Measurements from ENCODE around the gene SLC25A42.

Gene SLC25A42

DNA sequence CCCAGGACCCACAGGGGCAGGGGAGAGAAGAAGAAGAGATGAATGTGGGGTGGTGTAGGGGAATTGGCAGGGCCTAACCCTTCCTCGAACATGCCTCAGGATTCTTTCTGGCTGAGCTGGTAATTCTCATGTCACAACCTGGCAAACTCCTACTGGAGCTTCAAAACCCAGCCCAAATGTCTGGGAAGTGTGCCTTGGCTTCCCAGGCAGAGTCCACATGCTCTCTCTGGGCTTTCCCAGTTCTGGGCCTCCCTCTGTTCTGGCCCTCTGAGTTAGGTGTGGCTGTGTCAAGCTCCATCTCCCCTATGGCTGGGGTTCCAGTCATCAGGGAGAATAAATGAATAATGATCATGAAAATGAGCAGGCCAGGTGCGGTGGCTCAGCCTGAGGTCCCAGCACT is 85.6 kb downstream of the SLC25A42 start:
- FAIRE-seq (no peak), DNase-seq (ENCODE audit: insufficient read length, low spot score) (no peak)
- no peak for TF ChIP-seq POLR2AphosphoS5 (IDR thresholded peaks at IDR 0.05; ENCODE audit: low read depth, low read length)
- TF ChIP-seq POU2F2 (IDR thresholded peaks at IDR 0.05; ENCODE audit: low read depth, low read length) = no peak
- TF ChIP-seq PAX5 (IDR thresholded peaks at IDR 0.05; ENCODE audit: insufficient read depth, low read length, severe bottlenecking) = no peak
- no peak for TF ChIP-seq SPI1 (IDR thresholded peaks at IDR 0.05; ENCODE audit: low read depth, low read length)
- no peak for TF ChIP-seq TAF1 (IDR thresholded peaks at IDR 0.05; ENCODE audit: low read depth, low read length)
- no peak for TF ChIP-seq POLR2A (IDR thresholded peaks at IDR 0.05; ENCODE audit: low read depth, low read length)

- DNase-seq (ENCODE audit: insufficient read length, low spot score) (no peak), FAIRE-seq (peak; percentile 91)
- no peak for TF ChIP-seq TAF1 (IDR thresholded peaks at IDR 0.05; ENCODE audit: low read depth, low read length)
Measured at GRCh38 chr19:19151418-19151817, 87.6 kb downstream of the SLC25A42 start.

DNA sequence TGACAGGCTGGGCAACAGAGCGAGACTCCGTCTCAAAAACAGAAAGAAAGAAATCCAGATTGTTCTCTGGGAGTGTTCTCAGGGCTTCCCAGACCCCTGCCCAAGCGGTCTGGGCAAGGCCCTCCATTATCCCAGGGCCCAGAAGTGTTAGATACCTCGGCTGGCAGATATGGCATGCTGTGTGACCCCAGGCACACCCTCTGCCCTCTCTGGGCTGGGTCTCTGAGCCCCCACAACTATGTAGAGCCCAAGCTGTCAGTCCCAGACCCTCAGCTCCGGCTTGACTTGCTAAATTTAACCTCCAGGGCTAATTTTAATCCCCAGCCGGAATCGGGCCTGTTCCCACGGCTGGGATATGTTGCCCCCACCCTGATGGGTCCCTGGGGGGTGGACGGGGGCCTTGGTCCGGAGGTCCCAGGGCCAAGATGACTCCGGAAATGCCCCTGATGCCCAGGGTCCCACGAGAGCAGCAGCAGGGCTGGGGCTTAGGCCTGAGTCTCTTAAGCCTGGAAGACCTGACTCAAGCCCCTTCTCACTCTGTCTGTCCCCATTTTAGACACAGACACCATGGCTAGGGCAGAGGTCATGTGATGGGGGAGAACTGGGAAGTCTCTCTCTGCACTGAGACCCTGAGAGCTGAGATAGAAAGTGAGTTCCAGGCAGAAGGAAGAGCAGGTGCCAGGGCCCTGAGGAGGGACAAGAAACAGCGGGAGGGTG is 89.0 kb downstream of the SLC25A42 start:
- FAIRE-seq (no peak), DNase-seq (ENCODE audit: insufficient read length, low spot score) (no peak)
- TF ChIP-seq POLR2AphosphoS5 (IDR thresholded peaks at IDR 0.05; ENCODE audit: low read depth, low read length) (no peak), POLR2A (IDR thresholded peaks at IDR 0.05; ENCODE audit: low read depth, low read length) (no peak), TAF1 (IDR thresholded peaks at IDR 0.05; ENCODE audit: low read depth, low read length) (no peak), POU2F2 (IDR thresholded peaks at IDR 0.05; ENCODE audit: low read depth, low read length) (no peak), PAX5 (IDR thresholded peaks at IDR 0.05; ENCODE audit: insufficient read depth, low read length, severe bottlenecking) (no peak)

DNA sequence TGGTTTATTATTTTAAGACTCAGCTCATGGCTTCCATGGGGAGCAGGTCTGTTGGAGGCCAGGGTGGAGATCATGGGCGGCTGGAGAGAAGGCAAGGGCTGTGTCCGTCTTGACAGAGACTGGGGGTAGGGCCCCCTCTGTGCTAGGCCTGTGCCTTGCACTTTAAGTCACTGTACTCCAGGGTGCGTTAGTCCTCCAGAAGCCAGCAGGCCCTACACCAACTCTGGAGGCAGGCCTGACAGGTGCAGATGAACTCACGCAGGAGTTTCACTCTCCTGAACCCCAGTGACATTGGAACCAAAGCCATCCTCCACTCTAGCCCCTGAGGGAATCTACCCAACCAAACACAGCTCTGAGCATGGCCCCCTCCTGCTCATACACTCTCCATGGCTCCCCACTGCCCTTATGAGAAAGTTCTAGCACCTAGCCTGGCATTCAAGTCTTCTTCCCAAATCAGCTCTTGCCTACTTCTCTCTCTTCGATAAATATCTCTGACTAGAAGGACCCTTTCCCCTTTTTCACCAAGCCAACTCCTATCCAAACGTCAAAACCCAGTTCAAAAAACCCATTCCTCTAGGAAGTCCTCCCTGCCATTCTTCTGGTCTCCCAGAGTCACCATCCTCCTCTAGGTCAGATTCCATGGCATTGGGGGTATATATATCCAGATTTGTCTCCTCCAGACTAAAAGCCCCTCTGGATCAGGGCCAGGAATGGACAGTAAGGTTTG is 91.1 kb downstream of the SLC25A42 start:
- DNase-seq (ENCODE audit: insufficient read length, low spot score) (no peak), FAIRE-seq (peak; percentile 78)
- TF ChIP-seq TAF1 (IDR thresholded peaks at IDR 0.05; ENCODE audit: low read depth, low read length) (no peak), POU2F2 (IDR thresholded peaks at IDR 0.05; ENCODE audit: low read depth, low read length) (no peak), SPI1 (IDR thresholded peaks at IDR 0.05; ENCODE audit: low read depth, low read length) (no peak), POLR2AphosphoS5 (IDR thresholded peaks at IDR 0.05; ENCODE audit: low read depth, low read length) (no peak)

DNA sequence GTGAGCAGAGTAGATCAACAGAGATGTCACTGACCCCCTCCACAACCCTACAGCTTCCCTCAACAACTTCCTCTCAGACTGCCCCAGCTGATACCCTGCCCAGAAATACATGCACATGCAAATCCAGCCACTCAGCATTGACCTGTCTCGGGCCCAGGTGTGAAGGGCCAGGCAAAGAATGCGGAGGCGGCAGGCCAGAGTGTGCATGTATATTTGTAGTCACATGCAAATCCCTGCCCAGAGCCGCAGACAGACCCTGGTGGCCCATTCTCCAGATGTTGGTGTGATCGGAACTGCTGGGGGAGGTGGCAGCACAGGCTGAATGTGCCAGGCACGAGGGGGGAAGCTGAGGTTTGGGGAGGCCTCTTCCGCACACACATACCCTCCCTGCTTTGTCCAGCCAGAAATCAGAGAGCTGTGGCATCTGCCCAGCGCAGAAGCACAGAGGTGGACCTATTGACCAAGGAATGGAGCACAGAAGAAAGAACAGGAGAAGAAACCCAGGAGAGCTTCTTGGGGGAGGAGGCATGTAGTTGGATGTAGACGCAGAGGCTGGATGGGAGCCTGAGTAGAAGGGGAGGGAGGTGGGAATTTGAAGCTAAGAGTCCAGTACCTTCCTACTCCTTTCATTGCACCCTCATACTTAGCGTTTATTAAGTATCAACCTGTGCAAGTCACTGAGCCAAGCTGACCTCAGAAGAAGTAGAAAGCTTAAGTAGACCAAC is 91.9 kb downstream of the SLC25A42 start:
- no peak for DNase-seq (ENCODE audit: insufficient read length, low spot score)
- no peak for TF ChIP-seq POLR2A (IDR thresholded peaks at IDR 0.05; ENCODE audit: low read depth, low read length)
- peak; percentile 5 for TF ChIP-seq PAX5 (IDR thresholded peaks at IDR 0.05; ENCODE audit: insufficient read depth, low read length, severe bottlenecking)
- no peak for TF ChIP-seq POLR2AphosphoS5 (IDR thresholded peaks at IDR 0.05; ENCODE audit: low read depth, low read length)
- TF ChIP-seq POU2F2 (IDR thresholded peaks at IDR 0.05; ENCODE audit: low read depth, low read length) = peak; percentile 99
- no peak for TF ChIP-seq TAF1 (IDR thresholded peaks at IDR 0.05; ENCODE audit: low read depth, low read length)
- TF ChIP-seq SPI1 (IDR thresholded peaks at IDR 0.05; ENCODE audit: low read depth, low read length) = peak; percentile 39
- peak; percentile 98 for FAIRE-seq

DNA sequence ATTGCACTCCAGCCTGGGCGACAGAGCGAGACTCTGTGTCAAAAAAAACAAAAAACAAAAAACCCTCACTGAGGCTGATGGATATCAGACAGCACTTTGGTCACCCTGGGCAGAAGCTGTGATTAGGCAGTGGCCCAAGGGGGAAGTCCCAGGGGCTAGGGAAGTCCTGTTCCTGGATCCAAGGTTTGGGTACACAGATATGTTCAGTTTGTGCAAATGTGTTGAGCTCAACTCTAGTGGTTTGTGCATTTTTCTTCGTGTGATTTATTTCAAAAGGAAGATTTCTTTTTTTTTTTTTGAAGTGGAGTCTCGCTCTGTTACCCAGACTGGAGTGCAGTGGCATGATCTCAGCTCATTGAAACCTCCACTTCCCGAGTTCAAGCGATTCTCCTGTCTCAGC is 94.0 kb downstream of the SLC25A42 start:
- no peak for TF ChIP-seq PAX5 (IDR thresholded peaks at IDR 0.05; ENCODE audit: insufficient read depth, low read length, severe bottlenecking)
- TF ChIP-seq POU2F2 (IDR thresholded peaks at IDR 0.05; ENCODE audit: low read depth, low read length) = no peak
- TF ChIP-seq POLR2A (IDR thresholded peaks at IDR 0.05; ENCODE audit: low read depth, low read length) = no peak
- no peak for TF ChIP-seq POLR2AphosphoS5 (IDR thresholded peaks at IDR 0.05; ENCODE audit: low read depth, low read length)
- no peak for TF ChIP-seq SPI1 (IDR thresholded peaks at IDR 0.05; ENCODE audit: low read depth, low read length)
- no peak for TF ChIP-seq TAF1 (IDR thresholded peaks at IDR 0.05; ENCODE audit: low read depth, low read length)
- FAIRE-seq (peak; percentile 51), DNase-seq (ENCODE audit: insufficient read length, low spot score) (no peak)

GRCh38 chr19:19159534-19159933 is 95.7 kb downstream of the SLC25A42 start:
- no peak for DNase-seq (ENCODE audit: insufficient read length, low spot score)
- FAIRE-seq = peak; percentile 23
- TF ChIP-seq SPI1 (IDR thresholded peaks at IDR 0.05; ENCODE audit: low read depth, low read length) (no peak), TAF1 (IDR thresholded peaks at IDR 0.05; ENCODE audit: low read depth, low read length) (no peak), POLR2A (IDR thresholded peaks at IDR 0.05; ENCODE audit: low read depth, low read length) (no peak), POU2F2 (IDR thresholded peaks at IDR 0.05; ENCODE audit: low read depth, low read length) (no peak), PAX5 (IDR thresholded peaks at IDR 0.05; ENCODE audit: insufficient read depth, low read length, severe bottlenecking) (no peak), POLR2AphosphoS5 (IDR thresholded peaks at IDR 0.05; ENCODE audit: low read depth, low read length) (no peak)

DNA sequence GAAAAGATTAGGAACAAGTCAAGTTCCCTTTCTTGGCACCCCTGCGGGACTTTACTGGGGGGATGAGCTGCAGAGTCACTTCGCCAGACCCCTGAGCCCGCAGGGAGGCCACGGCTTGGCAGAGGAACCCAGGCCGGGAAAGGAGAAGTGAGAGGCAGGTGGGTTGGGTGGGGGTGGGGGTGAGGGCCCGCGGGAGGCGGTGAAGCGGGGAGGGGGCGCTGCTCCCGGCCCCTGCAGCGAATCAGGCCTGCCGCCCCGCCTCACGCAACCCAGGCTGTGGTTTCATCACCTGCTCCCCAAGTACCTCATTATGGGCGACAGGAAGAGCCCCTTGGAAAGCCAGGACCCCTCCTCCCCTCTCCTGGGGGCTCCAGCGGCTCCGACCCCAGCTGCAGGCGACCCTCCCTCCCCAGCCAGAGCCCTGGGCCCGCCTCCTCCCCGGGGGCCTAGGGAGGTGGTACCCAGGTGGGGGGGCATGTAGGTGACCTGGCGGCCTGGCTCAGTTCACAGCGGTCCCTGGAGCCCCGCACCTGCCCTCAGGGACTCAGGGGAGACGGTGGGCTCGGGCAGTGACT is 96.8 kb downstream of the SLC25A42 start:
- DNase-seq (ENCODE audit: insufficient read length, low spot score) (peak; percentile 72), FAIRE-seq (peak; percentile 94)
- TF ChIP-seq POU2F2 (IDR thresholded peaks at IDR 0.05; ENCODE audit: low read depth, low read length) = no peak; the same call in 1 of the 2 replicates
- TF ChIP-seq SPI1 (IDR thresholded peaks at IDR 0.05; ENCODE audit: low read depth, low read length) = peak; percentile 92
- TF ChIP-seq POLR2A (IDR thresholded peaks at IDR 0.05; ENCODE audit: low read depth, low read length) = 0 out of 2 replicates have a peak, but pooled peaks have one; percentile 36
- TF ChIP-seq POLR2AphosphoS5 (IDR thresholded peaks at IDR 0.05; ENCODE audit: low read depth, low read length) = no peak
- TF ChIP-seq TAF1 (IDR thresholded peaks at IDR 0.05; ENCODE audit: low read depth, low read length) = no peak
- peak; percentile 58 for TF ChIP-seq PAX5 (IDR thresholded peaks at IDR 0.05; ENCODE audit: insufficient read depth, low read length, severe bottlenecking)

GRCh38 chr19:19162495-19162894 is 98.7 kb downstream of the SLC25A42 start:
- FAIRE-seq (no peak), DNase-seq (ENCODE audit: insufficient read length, low spot score) (no peak)
- TF ChIP-seq POU2F2 (IDR thresholded peaks at IDR 0.05; ENCODE audit: low read depth, low read length) = no peak
- no peak for TF ChIP-seq POLR2AphosphoS5 (IDR thresholded peaks at IDR 0.05; ENCODE audit: low read depth, low read length)
- no peak for TF ChIP-seq TAF1 (IDR thresholded peaks at IDR 0.05; ENCODE audit: low read depth, low read length)
- no peak for TF ChIP-seq POLR2A (IDR thresholded peaks at IDR 0.05; ENCODE audit: low read depth, low read length)
- TF ChIP-seq SPI1 (IDR thresholded peaks at IDR 0.05; ENCODE audit: low read depth, low read length) = no peak
- no peak for TF ChIP-seq PAX5 (IDR thresholded peaks at IDR 0.05; ENCODE audit: insufficient read depth, low read length, severe bottlenecking)

Data from GM12891 (cell line).